Smooth muscle cell (in vitro differentiated cells): Measurements from ENCODE around the gene CFTR. TPM values are rescaled to one million over a fixed set of nuclear protein-coding genes. Genes with fewer than 3 reads are reported as not detected.

Source experiments
- DNase-seq: peaks from one replicate; lab custom pipeline; 2025; ENCODE audit not compliant: unreplicated experiment; lab: John Stamatoyannopoulos, UW
- H2AFZ ChIP-seq: fragments of 200-600 bp; sonication (generic); 2 replicates; pipeline ENCODE4 v1.6.0; 2016; ENCODE audit warnings: antibody characterized with exemption, low read depth, mild to moderate bottlenecking
- H3F3A ChIP-seq: fragments of 200-600 bp; sonication (generic); 2 replicates; pipeline ENCODE4 v1.6.0; 2017; ENCODE audit warnings: antibody characterized with exemption, low read depth
- H3K27ac ChIP-seq: fragments of 200-600 bp; sonication (generic); 2 replicates; pipeline ENCODE4 v1.5.1; 2016; ENCODE audit warnings: low read depth, mild to moderate bottlenecking
- H3K27me3 ChIP-seq: fragments of 200-600 bp; sonication (generic); 2 replicates; pipeline ENCODE4 v1.6.1; 2016; ENCODE audit warnings: low read depth, mild to moderate bottlenecking
- H3K36me3 ChIP-seq: fragments of 200-600 bp; sonication (generic); 2 replicates; pipeline ENCODE4 v1.5.1; 2016; ENCODE audit warnings: low read depth
- H3K4me1 ChIP-seq: fragments of 200-600 bp; sonication (generic); 2 replicates; pipeline ENCODE4 v1.5.1; 2016; ENCODE audit warnings: low read depth
- H3K4me2 ChIP-seq: fragments of 200-600 bp; sonication (generic); 2 replicates; pipeline ENCODE4 v1.6.0; 2016; ENCODE audit warnings: mild to moderate bottlenecking
- H3K4me3 ChIP-seq: fragments of 200-600 bp; sonication (generic); 2 replicates; pipeline ENCODE4 v1.5.1; 2016; ENCODE audit warnings: mild to moderate bottlenecking
- H3K79me2 ChIP-seq: fragments of 200-600 bp; sonication (generic); 2 replicates; pipeline ENCODE4 v1.6.0; 2016; ENCODE audit warnings: low read depth, mild to moderate bottlenecking
- H3K9ac ChIP-seq: fragments of 200-600 bp; sonication (generic); 2 replicates; pipeline ENCODE4 v1.6.0; 2016; ENCODE audit warnings: low read depth
- H3K9me3 ChIP-seq: fragments of 200-600 bp; sonication (generic); replicated peaks from 2 replicates; pipeline ENCODE4 v1.5.1; 2016; ENCODE audit warnings: low read depth
- H4K20me1 ChIP-seq: fragments of 200-600 bp; sonication (generic); 2 replicates; pipeline ENCODE4 v1.6.0; 2016; ENCODE audit warnings: low read depth
- whole genome bisulfite sequencing: methylation state at CpG from one replicate; pipeline ENCODE4 v1.1.7; 2016; ENCODE audit warnings: low lambda C conversion rate; 5-methylcytosine and 5-hydroxymethylcytosine counted together
- polyA plus RNA-seq: library from polyadenylated mRNA; unstranded; fragments of >200 nt; fragmentation: Nextera tagmentation; extraction: Ambion mirVana; gene quantifications from 2 replicates; pipeline ENCODE4 v1.2.1, GENCODE V29; 2016
- total RNA-seq: library from RNA; depleted of rRNA; stranded (reverse); fragments of >200 nt; gene quantifications from 2 replicates; pipeline ENCODE4 v1.2.3, GENCODE V29; 2014
- TF ChIP-seq, protein P1 (sequence below): fragments of 200-600 bp; sonication (generic); IDR thresholded peaks from 2 replicates; pipeline ENCODE4 v1.5.1; 2017; ENCODE audit warnings: borderline replicate concordance, mild to moderate bottlenecking, antibody characterized with exemption; ENCODE audit not compliant: insufficient read depth, poor library complexity, severe bottlenecking

CFTR gene
- total and polyA plus RNA-seq, 2 experiments from 2014 or later, result 0.53 to 1.6 TPM

DNA sequence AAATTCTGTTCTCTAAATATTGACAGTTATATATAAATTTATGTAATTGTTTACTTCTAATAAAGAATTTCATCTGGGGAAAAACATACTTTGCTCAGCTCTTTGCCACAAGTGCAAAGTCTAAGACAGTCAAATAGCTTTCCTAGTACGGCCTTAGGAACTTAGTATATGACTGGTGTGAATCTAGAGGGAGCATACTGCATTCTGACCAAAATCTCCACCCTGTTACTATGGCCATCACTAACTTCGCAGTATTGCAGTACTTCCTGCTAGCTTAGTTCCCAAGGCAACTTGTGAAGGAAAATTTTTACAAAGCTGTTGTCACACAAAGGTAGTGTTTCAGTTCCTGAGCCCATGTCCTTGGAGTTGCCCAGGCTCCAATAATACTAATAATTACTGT, 181.5 kb downstream of the CFTR start:
- no peaks in the 10 kb centered on the region for H4K20me1 ChIP-seq
- TF ChIP-seq, protein P1, sequence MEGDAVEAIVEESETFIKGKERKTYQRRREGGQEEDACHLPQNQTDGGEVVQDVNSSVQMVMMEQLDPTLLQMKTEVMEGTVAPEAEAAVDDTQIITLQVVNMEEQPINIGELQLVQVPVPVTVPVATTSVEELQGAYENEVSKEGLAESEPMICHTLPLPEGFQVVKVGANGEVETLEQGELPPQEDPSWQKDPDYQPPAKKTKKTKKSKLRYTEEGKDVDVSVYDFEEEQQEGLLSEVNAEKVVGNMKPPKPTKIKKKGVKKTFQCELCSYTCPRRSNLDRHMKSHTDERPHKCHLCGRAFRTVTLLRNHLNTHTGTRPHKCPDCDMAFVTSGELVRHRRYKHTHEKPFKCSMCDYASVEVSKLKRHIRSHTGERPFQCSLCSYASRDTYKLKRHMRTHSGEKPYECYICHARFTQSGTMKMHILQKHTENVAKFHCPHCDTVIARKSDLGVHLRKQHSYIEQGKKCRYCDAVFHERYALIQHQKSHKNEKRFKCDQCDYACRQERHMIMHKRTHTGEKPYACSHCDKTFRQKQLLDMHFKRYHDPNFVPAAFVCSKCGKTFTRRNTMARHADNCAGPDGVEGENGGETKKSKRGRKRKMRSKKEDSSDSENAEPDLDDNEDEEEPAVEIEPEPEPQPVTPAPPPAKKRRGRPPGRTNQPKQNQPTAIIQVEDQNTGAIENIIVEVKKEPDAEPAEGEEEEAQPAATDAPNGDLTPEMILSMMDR, result no peak
- H3K27ac ChIP-seq, result no peak overlapping the region
- H3K79me2 ChIP-seq, result no peaks in the 10 kb centered on the region
- H3K27me3 ChIP-seq, result no peaks in the 10 kb centered on the region
- no peaks in the 10 kb centered on the region for H3F3A ChIP-seq
- H2AFZ ChIP-seq, result no peak overlapping the region
- no peak for DNase-seq
- H3K4me3 ChIP-seq, result no peak overlapping the region
- no peak overlapping the region for H3K9ac ChIP-seq
- no peaks in the 10 kb centered on the region for H3K4me1 ChIP-seq
- H3K9me3 ChIP-seq, result no peaks in the 10 kb centered on the region
- H3K36me3 ChIP-seq, result no peaks in the 10 kb centered on the region
- 89% methylated on average over 2 of the region's 2 CpGs for WGBS
- no peak overlapping the region for H3K4me2 ChIP-seq

DNA sequence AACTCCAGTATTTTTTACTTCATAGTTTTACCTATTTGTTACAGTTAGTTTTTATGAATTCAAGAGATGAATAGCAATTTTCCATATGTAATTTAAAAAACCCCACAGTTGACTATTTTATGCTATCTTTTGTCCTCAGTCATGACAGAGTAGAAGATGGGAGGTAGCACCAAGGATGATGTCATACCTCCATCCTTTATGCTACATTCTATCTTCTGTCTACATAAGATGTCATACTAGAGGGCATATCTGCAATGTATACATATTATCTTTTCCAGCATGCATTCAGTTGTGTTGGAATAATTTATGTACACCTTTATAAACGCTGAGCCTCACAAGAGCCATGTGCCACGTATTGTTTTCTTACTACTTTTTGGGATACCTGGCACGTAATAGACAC, 184.2 kb downstream of the CFTR start:
- no peaks in the 10 kb centered on the region for H3K4me1 ChIP-seq

DNA sequence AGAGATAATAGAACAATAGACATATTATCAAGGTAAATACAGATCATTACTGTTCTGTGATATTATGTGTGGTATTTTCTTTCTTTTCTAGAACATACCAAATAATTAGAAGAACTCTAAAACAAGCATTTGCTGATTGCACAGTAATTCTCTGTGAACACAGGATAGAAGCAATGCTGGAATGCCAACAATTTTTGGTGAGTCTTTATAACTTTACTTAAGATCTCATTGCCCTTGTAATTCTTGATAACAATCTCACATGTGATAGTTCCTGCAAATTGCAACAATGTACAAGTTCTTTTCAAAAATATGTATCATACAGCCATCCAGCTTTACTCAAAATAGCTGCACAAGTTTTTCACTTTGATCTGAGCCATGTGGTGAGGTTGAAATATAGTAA, 185.5 kb downstream of the CFTR start:
- Histone ChIP-seq H3K9ac (no peak overlapping the region), H3K4me1 (no peaks in the 10 kb centered on the region), H3K4me3 (no peak overlapping the region), H3K36me3 (no peaks in the 10 kb centered on the region), H3F3A (no peaks in the 10 kb centered on the region), H3K79me2 (no peaks in the 10 kb centered on the region), H2AFZ (no peak overlapping the region), H3K27ac (peak overlapping the region; percentile 77), H3K27me3 (no peaks in the 10 kb centered on the region), H4K20me1 (no peaks in the 10 kb centered on the region), H3K4me2 (peak overlapping the region; percentile 6), H3K9me3 (no peaks in the 10 kb centered on the region)
- TF ChIP-seq, protein P1, result no peak
- no peak for DNase-seq

More for the DNA sequence above, 184.2 kb downstream of the CFTR start:
- H2AFZ ChIP-seq, result no peak overlapping the region
- DNase-seq, result no peak
- TF ChIP-seq, protein P1, result no peak
- H3K4me3 ChIP-seq, result no peak overlapping the region
- H4K20me1 ChIP-seq, result no peaks in the 10 kb centered on the region
- H3K27me3 ChIP-seq, result no peaks in the 10 kb centered on the region
- no peak overlapping the region for H3K4me2 ChIP-seq
- no peaks in the 10 kb centered on the region for H3K9me3 ChIP-seq
- no peak overlapping the region for H3K9ac ChIP-seq
- H3K36me3 ChIP-seq, result no peaks in the 10 kb centered on the region
- H3F3A ChIP-seq, result no peaks in the 10 kb centered on the region
- no peaks in the 10 kb centered on the region for H3K79me2 ChIP-seq
- 93% methylated on average over 3 of the region's 3 CpGs for WGBS
- no peak overlapping the region for H3K27ac ChIP-seq

DNA sequence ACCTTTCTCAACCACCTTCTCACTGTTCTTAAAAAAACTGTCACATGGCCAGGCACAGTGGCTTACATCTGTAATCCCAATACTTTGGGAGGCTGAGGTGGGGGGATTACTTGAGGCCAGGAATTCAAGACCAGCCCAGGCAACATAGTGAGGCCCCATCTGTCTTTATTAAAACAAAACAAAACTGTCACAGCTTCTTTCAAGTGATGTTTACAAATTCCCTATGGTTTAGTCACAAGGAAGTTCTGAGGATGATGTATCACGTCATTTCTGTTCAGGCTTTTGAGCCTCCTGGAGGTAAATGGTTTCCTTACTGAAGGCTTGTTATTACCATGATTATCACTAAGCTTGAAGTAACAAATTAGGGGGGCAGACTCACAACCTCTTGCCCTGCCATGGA, 186.2 kb downstream of the CFTR start:
- H4K20me1 ChIP-seq, result no peaks in the 10 kb centered on the region
- no peak overlapping the region for H3K4me3 ChIP-seq
- H3K4me1 ChIP-seq, result no peaks in the 10 kb centered on the region
- TF ChIP-seq, protein P1, result no peak
- WGBS, result 15% methylated on average over 1 of the region's 1 CpG
- H3K4me2 ChIP-seq, result peak overlapping the region; percentile 6
- H3K79me2 ChIP-seq, result no peaks in the 10 kb centered on the region
- peak overlapping the region; percentile 77 for H3K27ac ChIP-seq
- no peak overlapping the region for H3K9ac ChIP-seq
- no peaks in the 10 kb centered on the region for H3K9me3 ChIP-seq
- DNase-seq, result no peak
- H3K36me3 ChIP-seq, result no peaks in the 10 kb centered on the region
- no peaks in the 10 kb centered on the region for H3K27me3 ChIP-seq
- H2AFZ ChIP-seq, result no peak overlapping the region
- no peaks in the 10 kb centered on the region for H3F3A ChIP-seq
